ENCODE results near the gene PCOLCE2.

The PCOLCE2 gene

DNA sequence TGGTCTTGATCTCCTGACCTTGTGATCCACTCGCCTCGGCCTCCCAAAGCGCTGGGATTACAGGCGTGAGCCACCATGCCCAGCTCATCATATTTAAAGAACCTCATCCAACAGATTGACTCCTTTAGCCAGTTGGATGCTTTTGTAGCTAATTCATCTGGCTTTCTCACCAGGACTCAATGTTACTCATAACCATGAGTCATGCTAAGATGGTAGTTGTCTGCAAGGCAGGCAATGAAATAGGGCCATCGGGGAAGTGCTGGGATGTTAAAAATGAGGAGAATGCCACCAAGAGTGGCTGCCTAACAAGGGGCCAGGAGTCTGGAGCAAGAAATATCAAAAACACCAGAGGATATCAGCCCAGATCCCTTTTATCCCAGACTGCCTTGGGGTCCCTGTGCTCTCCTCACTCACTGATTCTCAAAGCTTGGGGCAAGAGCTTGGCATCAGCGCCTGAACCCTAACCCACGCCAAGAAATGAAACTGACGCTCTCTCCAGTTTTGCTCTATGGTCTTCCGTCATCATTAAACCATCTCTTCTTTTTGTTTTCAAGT lies 7.4 kb upstream of the PCOLCE2 start:
- H3K27ac ChIP-seq (ENCODE audit: low read length) = no peak overlapping the region
- H3K79me2 ChIP-seq (ENCODE audit: low read length) = no peaks in the 10 kb centered on the region
- no peak overlapping the region for H3K4me2 ChIP-seq (ENCODE audit: low read length)
- no peak overlapping the region for H3K4me3 ChIP-seq (ENCODE audit: low read length)
- H3K27me3 ChIP-seq (ENCODE audit: low read depth, low read length) = no peaks in the 10 kb centered on the region
- H3K9ac ChIP-seq (ENCODE audit: low read length) = no peak overlapping the region
- no peaks in the 10 kb centered on the region for H3K36me3 ChIP-seq (replicated peaks; ENCODE audit: low read depth, low read length)
- TF ChIP-seq EZH2phosphoT487 (IDR thresholded peaks at IDR 0.05; ENCODE audit: low read depth) = no peak
- TF ChIP-seq CTCF (IDR thresholded peaks at IDR 0.05; ENCODE audit: low read depth, low read length) = no peak
- no peaks in the 10 kb centered on the region for H3K9me3 ChIP-seq (ENCODE audit: insufficient read depth, low read length)
- no peaks in the 10 kb centered on the region for H3K4me1 ChIP-seq (ENCODE audit: low read length)
- no peak overlapping the region for H2AFZ ChIP-seq (ENCODE audit: low read depth, low read length)
- H4K20me1 ChIP-seq (ENCODE audit: insufficient read depth, low read length) = no peaks in the 10 kb centered on the region

DNA sequence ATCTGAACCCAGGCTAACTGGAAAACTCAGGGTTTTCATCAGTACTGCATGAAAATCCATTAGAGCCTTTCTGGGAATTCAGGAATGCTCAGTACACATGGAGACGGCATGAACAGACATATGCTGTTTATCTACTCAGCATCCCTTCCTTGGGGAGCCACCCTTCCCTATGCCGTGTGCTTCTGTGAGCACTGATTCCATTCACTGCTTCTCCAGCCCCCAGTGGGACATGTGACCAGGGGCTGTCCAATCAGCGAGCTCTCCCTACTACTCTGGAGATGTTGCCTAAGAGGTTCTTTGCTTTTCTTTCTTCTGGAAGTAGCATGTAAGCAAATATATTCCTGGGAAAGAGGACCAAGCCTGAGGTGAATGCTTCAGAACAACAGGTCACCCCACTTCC lies 5.6 kb upstream of the PCOLCE2 start:
- H2AFZ ChIP-seq (ENCODE audit: low read depth, low read length) = no peak overlapping the region
- no peaks in the 10 kb centered on the region for H3K4me1 ChIP-seq (ENCODE audit: low read length)
- no peaks in the 10 kb centered on the region for H3K9me3 ChIP-seq (ENCODE audit: insufficient read depth, low read length)
- H3K79me2 ChIP-seq (ENCODE audit: low read length) = no peaks in the 10 kb centered on the region
- no peak overlapping the region for H3K4me2 ChIP-seq (ENCODE audit: low read length)
- no peak overlapping the region for H3K4me3 ChIP-seq (ENCODE audit: low read length)
- TF ChIP-seq EZH2phosphoT487 (IDR thresholded peaks at IDR 0.05; ENCODE audit: low read depth) (no peak), CTCF (IDR thresholded peaks at IDR 0.05; ENCODE audit: low read depth, low read length) (no peak)
- no peaks in the 10 kb centered on the region for H4K20me1 ChIP-seq (ENCODE audit: insufficient read depth, low read length)
- H3K36me3 ChIP-seq (replicated peaks; ENCODE audit: low read depth, low read length) = no peaks in the 10 kb centered on the region
- H3K27ac ChIP-seq (ENCODE audit: low read length) = no peak overlapping the region
- H3K27me3 ChIP-seq (ENCODE audit: low read depth, low read length) = no peaks in the 10 kb centered on the region
- no peak overlapping the region for H3K9ac ChIP-seq (ENCODE audit: low read length)

GRCh38 chr3:142892714-142893113 lies 3.8 kb upstream of the PCOLCE2 start:
- no peak for TF ChIP-seq CTCF (IDR thresholded peaks at IDR 0.05; ENCODE audit: low read depth, low read length)
- no peak for TF ChIP-seq EZH2phosphoT487 (IDR thresholded peaks at IDR 0.05; ENCODE audit: low read depth)
- H3K27ac ChIP-seq (ENCODE audit: low read length) = no peak overlapping the region
- no peaks in the 10 kb centered on the region for H3K4me1 ChIP-seq (ENCODE audit: low read length)
- no peaks in the 10 kb centered on the region for H3K79me2 ChIP-seq (ENCODE audit: low read length)
- H3K4me3 ChIP-seq (ENCODE audit: low read length) = no peak overlapping the region
- H4K20me1 ChIP-seq (ENCODE audit: insufficient read depth, low read length) = no peaks in the 10 kb centered on the region
- H3K9me3 ChIP-seq (ENCODE audit: insufficient read depth, low read length) = no peaks in the 10 kb centered on the region
- no peak overlapping the region for H3K4me2 ChIP-seq (ENCODE audit: low read length)
- H2AFZ ChIP-seq (ENCODE audit: low read depth, low read length) = no peak overlapping the region
- H3K27me3 ChIP-seq (ENCODE audit: low read depth, low read length) = no peaks in the 10 kb centered on the region
- H3K36me3 ChIP-seq (replicated peaks; ENCODE audit: low read depth, low read length) = no peaks in the 10 kb centered on the region
- no peak overlapping the region for H3K9ac ChIP-seq (ENCODE audit: low read length)

DNA sequence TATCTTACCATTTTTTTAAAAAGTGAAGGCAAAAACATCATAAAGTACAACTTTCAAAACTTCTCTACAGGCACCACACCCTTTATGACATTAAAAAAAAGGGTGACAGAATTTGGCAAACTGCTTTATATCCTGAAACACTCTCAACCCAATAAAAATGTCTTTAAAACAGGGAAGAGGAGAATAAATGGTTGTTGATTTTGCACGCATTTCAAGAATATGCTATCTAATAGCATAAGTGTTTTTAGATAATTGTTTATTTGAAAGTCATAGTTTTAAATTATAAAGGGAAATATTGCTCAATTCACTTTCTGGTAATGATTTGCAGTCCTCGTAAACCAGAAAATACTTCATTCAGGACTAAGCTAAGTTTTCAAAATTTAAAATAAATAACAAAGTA lies 1.7 kb upstream of the PCOLCE2 start:
- H3K4me2 ChIP-seq (ENCODE audit: low read length) = no peak overlapping the region
- no peaks in the 10 kb centered on the region for H3K9me3 ChIP-seq (ENCODE audit: insufficient read depth, low read length)
- H3K4me1 ChIP-seq (ENCODE audit: low read length) = no peaks in the 10 kb centered on the region

More for the DNA sequence above, 1.7 kb upstream of the PCOLCE2 start:
- H3K27me3 ChIP-seq (ENCODE audit: low read depth, low read length) = no peaks in the 10 kb centered on the region
- no peaks in the 10 kb centered on the region for H3K36me3 ChIP-seq (replicated peaks; ENCODE audit: low read depth, low read length)
- no peaks in the 10 kb centered on the region for H3K79me2 ChIP-seq (ENCODE audit: low read length)
- H2AFZ ChIP-seq (ENCODE audit: low read depth, low read length) = no peak overlapping the region
- H3K4me3 ChIP-seq (ENCODE audit: low read length) = no peak overlapping the region
- H4K20me1 ChIP-seq (ENCODE audit: insufficient read depth, low read length) = no peaks in the 10 kb centered on the region
- no peak overlapping the region for H3K9ac ChIP-seq (ENCODE audit: low read length)
- no peak overlapping the region for H3K27ac ChIP-seq (ENCODE audit: low read length)
- TF ChIP-seq EZH2phosphoT487 (IDR thresholded peaks at IDR 0.05; ENCODE audit: low read depth) = no peak
- no peak for TF ChIP-seq CTCF (IDR thresholded peaks at IDR 0.05; ENCODE audit: low read depth, low read length)

Measured in OCI-LY3 (cell line).